PFSK-1 (cell line): ENCODE data around the gene INIP.

Experiments
- FOXP2 ChIP-seq: optimal IDR thresholded peaks from 2 replicates; pipeline ENCODE3; 2011; ENCODE audit warnings: borderline replicate concordance, control low read depth, inconsistent platforms; ENCODE audit not compliant: insufficient read depth; ENCODE audit errors: extremely low read length, extremely low read depth
- POLR2AphosphoS5 ChIP-seq: IDR thresholded peaks from 2 replicates; pipeline ENCODE4 v1.6.1; 2012; ENCODE audit warnings: low read depth, mild to moderate bottlenecking, control low read depth, low read length, moderate library complexity
- SIN3A ChIP-seq: IDR thresholded peaks from 2 replicates; pipeline ENCODE4 v1.6.1; 2012; ENCODE audit warnings: mild to moderate bottlenecking, low read length, moderate library complexity, borderline replicate concordance; ENCODE audit not compliant: insufficient read depth
- TAF1 ChIP-seq: IDR thresholded peaks from 2 replicates; pipeline ENCODE4 v1.6.1; 2012; ENCODE audit warnings: low read length, control low read depth, borderline replicate concordance; ENCODE audit not compliant: insufficient read depth
- TF ChIP-seq, protein P1 (sequence below), 2 experiments: IDR thresholded peaks; 2 replicates each; pipeline versions ENCODE4 v1.6.1 to v1.8.0; 2011 to 2012; ENCODE audit warnings: low read depth in 2 of 2, low read length in 2 of 2, control low read depth in 1 of 2, inconsistent platforms in 1 of 2, mild to moderate bottlenecking in 1 of 2, moderate library complexity in 1 of 2; ENCODE audit not compliant: insufficient read depth in 1 of 2

INIP gene

DNA sequence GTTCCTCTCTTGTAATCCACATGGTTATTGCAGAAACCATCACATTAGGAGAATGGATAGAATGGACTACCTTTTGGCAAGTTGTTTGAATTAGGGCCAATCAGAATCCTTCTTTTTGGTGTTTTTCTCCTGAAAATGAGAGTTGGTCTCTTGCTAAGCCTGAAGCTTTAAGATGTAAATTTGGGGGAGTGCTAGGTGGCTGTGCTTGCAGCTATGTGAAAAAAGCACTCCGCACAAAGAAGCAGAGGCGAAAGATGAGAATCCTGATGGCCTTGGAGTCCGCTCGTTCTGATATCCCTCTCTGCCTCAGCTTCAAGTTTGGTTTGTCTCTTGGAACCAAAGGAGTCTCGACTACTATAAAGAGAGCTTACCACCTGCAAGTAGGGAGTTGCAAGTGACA lies 63.6 kb downstream of the INIP start:
- TF ChIP-seq, protein P1, sequence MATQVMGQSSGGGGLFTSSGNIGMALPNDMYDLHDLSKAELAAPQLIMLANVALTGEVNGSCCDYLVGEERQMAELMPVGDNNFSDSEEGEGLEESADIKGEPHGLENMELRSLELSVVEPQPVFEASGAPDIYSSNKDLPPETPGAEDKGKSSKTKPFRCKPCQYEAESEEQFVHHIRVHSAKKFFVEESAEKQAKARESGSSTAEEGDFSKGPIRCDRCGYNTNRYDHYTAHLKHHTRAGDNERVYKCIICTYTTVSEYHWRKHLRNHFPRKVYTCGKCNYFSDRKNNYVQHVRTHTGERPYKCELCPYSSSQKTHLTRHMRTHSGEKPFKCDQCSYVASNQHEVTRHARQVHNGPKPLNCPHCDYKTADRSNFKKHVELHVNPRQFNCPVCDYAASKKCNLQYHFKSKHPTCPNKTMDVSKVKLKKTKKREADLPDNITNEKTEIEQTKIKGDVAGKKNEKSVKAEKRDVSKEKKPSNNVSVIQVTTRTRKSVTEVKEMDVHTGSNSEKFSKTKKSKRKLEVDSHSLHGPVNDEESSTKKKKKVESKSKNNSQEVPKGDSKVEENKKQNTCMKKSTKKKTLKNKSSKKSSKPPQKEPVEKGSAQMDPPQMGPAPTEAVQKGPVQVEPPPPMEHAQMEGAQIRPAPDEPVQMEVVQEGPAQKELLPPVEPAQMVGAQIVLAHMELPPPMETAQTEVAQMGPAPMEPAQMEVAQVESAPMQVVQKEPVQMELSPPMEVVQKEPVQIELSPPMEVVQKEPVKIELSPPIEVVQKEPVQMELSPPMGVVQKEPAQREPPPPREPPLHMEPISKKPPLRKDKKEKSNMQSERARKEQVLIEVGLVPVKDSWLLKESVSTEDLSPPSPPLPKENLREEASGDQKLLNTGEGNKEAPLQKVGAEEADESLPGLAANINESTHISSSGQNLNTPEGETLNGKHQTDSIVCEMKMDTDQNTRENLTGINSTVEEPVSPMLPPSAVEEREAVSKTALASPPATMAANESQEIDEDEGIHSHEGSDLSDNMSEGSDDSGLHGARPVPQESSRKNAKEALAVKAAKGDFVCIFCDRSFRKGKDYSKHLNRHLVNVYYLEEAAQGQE (IDR thresholded peaks at IDR 0.05; ENCODE audit: insufficient read depth in 1 of 2, low read depth in 2 of 2, low read length in 2 of 2): no peak
- TF ChIP-seq SIN3A: no peak
- no peak for TF ChIP-seq TAF1
- no peak for TF ChIP-seq POLR2AphosphoS5
- TF ChIP-seq FOXP2: no peak

DNA sequence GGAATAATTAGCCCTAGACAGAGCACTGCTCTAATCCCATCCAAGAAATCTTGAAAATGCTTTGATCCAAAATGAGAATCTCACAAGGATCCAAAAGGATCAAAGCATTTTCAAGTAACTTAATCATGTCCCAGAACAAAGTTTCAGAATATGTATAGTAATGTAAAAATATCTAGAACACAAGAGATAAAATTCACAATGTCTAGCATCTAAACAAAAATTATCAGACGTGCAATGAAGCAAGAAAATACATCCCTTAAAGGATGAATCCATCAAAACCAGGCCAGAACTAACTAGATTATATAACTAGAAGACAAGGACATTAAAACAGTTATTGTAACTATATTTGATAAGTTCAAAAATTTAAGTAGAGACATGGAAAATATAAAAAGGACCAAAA lies 69.3 kb downstream of the INIP start:
- TF ChIP-seq FOXP2: no peak
- no peak for TF ChIP-seq POLR2AphosphoS5
- TF ChIP-seq SIN3A: no peak
- TF ChIP-seq, protein P1 (IDR thresholded peaks at IDR 0.05; ENCODE audit: insufficient read depth in 1 of 2, low read depth in 2 of 2, low read length in 2 of 2): no peak
- TF ChIP-seq TAF1: no peak

DNA sequence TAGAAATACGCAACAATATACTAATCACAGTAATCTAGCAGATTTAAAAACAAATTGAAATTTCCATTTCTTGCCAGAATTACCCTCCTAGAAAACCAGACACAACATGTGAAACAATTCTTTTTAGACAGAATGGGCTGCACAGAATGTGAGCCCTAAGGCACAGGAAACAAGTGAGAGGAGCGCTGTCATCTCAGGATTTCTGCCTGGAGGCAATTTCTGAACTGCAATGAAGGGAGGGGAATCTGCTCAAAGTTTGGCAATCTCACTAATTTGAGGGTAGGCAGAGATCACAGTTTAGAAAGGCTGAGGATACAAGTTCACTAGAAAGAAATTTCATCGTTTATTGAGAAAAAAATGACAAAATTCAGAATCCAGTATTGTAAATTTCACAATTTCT lies 70.3 kb downstream of the INIP start:
- TF ChIP-seq POLR2AphosphoS5: no peak
- TF ChIP-seq TAF1: no peak
- TF ChIP-seq, protein P1 (IDR thresholded peaks at IDR 0.05; ENCODE audit: insufficient read depth in 1 of 2, low read depth in 2 of 2, low read length in 2 of 2): no peak
- no peak for TF ChIP-seq FOXP2
- no peak for TF ChIP-seq SIN3A

DNA sequence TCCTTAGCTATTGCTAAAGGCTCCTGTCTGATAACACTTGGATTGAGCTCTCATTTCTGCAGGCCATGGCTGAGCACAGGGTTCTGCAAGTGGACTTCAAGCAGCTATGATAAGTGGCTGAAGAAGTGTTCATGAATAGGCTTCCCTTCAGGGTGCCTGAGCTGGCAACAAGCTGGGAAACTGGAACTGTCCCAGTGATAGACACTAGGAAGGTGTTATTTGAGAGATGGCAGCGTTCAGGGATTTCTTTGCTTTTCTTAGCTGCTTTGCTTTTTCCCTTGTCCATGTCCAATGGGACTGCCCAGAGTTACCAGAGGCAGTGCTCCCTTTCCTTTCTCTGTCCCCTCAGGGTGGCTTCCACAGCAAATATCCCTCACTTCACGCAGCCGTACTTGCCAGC lies 75.8 kb downstream of the INIP start:
- no peak for TF ChIP-seq SIN3A
- TF ChIP-seq FOXP2: no peak
- no peak for TF ChIP-seq POLR2AphosphoS5
- no peak for TF ChIP-seq TAF1
- TF ChIP-seq, protein P1 (IDR thresholded peaks at IDR 0.05; ENCODE audit: insufficient read depth in 1 of 2, low read depth in 2 of 2, low read length in 2 of 2): no peak

DNA sequence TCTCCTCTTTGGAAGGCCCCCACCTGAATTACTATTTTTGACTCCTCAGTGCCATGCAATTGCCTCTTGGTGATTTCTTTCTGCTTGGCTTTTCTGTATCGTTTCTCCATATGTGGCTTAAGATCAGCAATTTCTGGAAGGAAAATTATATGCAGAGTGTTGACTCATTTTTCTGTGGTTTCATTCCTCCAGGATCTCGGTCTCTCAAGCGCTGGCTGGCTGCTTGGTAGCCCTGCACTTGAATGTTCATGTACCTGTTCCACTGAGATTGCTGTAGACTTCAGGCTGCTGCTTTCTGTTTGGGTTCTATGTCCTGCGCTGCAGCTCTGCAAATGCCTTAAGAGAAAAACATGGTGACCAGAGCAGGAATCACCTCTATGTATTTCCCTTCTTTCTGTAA lies 77.6 kb downstream of the INIP start:
- TF ChIP-seq SIN3A: no peak
- no peak for TF ChIP-seq POLR2AphosphoS5
- TF ChIP-seq, protein P1 (IDR thresholded peaks at IDR 0.05; ENCODE audit: insufficient read depth in 1 of 2, low read depth in 2 of 2, low read length in 2 of 2): no peak
- TF ChIP-seq TAF1: no peak
- TF ChIP-seq FOXP2: no peak
